Fibroblast of skin of back (primary cell): ENCODE data around the gene DOCK9.

Source experiments
- DNase-seq: peaks from one replicate; pipeline ENCODE4 v3.0.0-alpha.2; 2013

Gene DOCK9

DNA sequence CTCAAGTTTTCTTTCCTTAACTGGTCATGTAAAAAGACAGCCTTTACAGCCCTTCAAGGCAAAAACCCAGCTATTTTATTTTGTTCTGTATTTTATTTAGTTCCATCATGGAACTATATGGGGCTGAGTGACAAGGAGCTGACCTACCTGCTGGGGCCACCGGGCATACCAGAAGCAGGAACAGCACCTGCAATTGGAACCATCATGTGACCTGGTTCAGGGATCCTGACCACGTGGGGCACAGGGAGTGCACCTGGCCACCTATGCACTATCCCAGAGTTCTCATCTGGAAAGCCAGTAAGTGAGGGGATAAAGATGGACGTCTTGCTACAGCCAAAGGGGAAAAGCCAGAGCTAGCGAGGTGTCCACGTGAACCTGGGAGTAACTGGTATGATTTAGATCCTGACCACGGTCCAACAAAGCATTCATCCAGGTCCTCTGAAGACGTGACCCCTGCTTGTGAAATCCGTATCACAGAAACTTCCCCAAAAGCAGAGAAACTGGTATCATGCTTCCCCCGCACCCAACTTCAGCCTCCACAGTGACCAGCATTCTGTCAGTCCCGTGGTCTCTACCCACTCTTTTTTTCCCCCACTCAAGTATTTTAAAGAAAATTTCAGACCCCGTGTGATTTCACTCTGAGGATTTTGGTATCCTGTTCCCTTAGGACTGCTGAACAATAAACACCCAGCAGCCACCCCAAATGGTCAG, 184.9 kb downstream of the DOCK9 start:
- DNase-seq, result no peak

DNA sequence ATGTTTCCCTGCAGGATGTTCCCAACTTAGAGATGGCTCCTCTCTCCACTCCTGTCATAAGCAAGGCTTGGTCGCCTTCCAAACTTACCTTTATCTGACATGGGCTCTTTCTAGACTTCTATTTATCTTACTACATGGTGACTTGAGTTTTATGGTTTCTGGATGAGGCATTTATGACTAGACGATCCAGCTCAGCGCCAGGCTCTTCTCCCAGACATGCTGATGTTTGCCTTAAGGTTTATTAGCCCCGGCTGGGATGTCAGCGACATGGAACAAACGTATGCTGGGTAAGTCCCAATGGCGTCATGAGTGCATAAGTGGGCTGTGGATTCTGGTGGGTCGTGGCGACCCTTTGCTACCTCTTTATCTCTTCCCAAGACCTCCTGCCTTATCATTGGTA, 185.5 kb downstream of the DOCK9 start:
- DNase-seq, result no peak

DNA sequence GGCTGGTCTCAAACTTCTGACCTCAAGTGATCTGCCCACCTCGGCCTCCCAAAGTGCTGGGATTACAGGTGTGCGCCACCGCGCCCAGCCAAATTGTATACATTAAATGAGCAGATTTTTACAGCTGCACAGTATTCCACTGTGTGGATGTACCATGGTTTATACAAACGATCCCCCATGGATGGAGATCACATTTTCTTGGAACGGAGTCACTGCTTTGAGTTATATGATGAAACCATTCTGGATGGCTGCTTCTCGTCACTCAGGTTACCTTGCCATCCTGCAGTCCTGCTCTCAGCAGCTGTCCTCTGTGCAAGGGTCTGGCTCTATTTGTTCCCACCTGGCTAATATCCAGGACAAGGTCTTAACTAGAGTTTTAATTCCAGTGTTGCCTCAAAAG, 186.3 kb downstream of the DOCK9 start:
- no peak for DNase-seq

DNA sequence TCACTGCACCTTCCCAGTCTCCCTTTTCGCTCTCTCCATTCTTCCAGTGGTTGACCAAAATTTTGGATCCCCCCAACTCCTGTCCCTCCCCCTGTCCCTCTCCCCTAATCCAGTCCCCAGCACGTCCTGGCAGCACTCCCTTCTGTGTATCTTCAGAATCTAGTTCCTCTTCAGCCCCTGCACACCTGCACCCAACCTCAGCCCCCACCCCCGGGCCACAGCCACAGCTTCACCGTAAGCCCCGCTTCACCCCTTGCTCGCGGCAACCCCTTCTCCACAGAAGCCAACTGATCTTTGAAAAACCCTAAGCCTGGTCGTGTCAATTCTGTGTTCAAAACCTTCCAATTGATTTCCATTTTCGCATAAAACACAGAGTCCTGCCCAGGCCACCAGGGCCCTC, 189.9 kb downstream of the DOCK9 start:
- DNase-seq, result no peak

DNA sequence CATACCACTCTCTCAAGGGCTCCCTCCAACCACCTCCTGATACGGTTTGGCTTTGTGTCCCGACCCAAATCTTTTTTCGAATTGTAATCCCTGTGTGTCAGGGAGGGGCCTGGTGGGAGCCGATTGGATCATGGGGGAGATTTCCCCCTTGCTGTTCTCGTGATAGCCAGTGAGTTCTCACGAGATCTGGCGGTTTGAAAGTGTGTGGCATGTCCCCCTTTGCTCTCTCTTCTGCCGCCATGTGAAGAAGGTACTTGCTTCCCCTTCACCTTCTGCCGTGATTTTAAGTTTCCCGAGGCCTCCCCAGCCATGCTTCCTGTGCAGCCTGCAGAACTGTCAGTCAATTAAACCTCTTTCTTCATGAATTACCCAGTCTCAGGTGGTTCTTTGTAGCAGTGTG, 190.7 kb downstream of the DOCK9 start:
- no peak for DNase-seq

DNA sequence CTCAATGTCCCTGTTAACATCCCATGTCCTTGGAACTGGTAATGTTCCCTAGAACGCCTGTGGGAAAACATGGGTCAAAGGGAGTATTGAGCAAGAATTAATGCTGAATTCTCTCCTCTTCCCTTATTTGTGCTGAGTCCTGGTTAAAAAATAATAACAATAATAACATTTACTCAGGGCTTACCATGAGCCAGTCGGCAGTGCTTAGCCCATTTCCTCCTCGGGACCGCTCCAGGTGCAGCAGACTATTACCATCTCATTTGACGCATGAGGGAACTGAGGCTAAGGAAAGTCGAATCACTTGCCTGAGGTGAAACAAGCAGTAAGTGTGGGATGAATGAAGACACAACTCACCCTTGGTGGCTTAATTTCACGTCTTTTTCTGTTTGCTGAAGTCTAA, 191.8 kb downstream of the DOCK9 start:
- no peak for DNase-seq

DNA sequence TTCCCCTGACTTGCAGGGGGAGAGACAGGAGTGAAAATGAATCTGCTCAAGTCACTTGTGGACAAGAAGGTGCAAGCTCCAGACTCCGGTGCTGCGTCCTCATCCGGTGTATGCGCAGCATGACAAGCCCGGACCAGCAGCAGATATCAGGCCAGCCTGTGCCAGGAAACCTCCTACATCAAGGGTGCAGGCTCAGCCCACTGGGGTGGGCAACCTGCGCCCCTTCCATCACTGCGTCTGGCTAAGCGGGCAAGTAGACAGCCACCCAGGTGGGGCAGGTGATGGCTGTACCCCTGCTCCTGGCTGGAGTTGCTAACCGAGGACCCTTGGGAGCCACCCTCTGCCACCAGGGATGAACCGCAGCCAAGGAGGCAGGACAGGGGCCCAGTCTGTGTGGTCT, 192.5 kb downstream of the DOCK9 start:
- DNase-seq, result no peak

DNA sequence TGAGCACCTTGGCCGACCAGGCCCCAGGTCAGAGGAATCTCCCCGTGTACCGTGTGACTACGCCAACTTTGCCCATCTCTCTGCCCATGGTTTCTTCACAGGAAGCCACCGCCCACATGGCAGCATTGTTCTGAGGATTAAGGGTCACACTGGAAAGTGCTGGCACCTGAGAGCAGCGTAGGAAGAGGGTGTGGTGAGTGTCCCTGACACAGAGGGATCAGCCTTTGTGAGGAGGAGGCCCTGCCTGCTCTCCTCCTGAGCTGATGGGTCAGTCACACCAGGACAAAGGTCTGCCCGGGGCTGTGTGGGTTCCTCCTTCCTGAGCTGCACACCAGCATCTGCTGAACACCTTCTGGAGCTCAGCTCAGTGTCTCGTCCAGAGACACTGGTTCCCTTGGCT, 193.2 kb downstream of the DOCK9 start:
- no peak for DNase-seq

DNA sequence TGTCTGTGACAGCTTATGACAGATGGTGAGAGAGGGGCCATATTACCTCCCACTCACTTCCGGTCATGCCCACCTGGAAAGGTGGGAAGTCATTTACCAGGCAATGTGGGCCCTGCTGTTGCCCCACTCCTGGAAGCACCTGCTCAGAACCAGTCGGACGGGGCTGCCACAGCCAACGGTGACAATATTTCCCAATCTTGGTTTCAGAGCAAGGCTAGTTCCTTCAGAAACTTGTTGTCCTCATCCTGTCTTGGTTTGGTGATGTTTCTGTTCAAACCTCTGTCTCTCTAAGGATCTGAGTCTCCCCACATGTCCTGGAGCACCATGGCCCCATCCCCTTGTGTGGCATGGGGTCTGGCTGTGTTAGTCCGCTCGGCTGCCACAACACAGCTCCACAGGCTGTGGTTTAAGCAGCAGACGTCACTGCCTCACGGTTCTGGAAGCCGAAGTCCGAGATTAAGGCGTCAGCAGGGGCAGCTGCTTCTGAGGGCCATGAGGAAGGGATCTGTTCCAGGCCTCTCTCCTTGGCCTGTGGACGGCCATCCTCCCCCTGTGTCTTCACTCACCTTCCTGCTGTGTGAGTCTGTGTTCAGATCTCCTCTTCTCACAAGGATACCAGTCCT, 193.9 kb downstream of the DOCK9 start:
- DNase-seq, result no peak

DNA sequence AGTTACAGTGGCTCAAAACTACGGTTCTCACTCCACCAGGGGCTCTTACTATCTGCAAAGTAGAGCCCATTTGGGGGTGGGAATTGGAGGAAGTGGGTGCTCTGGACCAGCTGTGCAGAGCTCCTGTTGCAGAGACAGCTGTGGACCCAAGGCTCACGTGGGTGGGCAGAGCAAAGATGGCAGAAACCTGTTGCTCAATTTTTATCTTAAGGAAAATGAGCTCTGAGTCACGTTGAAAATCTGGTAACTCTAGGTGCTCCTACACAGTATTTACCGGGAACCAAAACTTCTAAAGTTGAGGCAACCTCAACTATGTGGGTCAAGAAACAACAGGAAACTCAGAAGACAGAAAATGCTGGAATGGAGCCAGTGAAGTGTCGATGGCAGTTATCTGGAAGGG, 195.2 kb downstream of the DOCK9 start:
- no peak for DNase-seq

DNA sequence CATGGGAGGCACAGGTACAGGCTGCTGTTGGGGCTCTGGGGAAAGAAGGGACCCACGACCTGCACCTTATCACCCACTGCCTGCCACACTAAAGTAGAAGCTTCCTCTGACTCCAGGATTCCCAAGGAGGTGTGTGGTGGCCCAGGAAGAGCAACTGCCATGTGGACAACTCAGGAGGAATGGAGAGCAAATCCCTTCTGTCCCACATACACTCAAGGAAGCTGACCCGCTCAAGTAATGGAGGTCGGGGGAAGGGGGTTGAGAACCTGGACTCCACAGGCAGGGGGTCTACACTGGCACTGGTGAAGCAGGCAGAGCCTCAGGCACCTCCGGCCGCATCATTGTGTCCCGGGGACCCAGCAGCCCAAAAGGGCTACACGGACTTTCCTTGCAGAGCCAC, 196.0 kb downstream of the DOCK9 start:
- DNase-seq, result no peak

DNA sequence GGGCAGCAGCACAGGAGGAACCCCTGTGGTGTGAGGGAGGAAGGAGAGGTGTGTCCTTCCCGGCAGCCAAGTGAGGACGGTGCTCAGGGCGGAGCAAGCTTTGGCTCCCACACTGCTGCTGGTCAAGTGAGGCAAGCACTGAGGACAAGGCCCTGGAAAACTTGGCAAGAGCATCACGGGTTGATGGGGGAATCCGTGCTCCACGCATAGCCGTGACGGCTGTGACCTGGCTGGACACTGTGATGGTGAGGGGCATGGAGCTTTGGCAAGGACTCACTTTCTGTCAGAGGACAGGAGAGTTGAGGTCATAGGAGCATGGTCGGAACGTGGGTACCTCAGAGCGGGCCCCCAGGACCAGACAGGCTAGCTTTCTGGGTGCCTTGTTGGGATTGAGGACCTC, 196.4 kb downstream of the DOCK9 start:
- no peak for DNase-seq

DNA sequence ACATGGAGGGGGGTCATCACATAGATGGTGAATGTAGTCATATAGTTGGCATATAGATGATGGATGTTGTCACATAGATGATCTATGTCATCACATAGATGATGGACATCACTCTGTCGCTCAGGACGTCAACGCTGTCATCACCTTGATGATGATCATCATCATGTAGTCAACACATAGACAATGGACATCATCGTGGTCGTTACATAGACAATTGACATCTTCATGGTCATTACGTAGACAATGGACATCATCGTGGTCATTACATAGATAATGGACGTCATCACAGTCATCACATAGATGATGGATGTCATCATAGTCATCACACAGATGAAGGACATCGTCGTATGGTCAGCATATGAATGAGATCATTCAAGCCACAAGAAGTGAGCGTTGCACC, 196.8 kb downstream of the DOCK9 start:
- no peak for DNase-seq

DNA sequence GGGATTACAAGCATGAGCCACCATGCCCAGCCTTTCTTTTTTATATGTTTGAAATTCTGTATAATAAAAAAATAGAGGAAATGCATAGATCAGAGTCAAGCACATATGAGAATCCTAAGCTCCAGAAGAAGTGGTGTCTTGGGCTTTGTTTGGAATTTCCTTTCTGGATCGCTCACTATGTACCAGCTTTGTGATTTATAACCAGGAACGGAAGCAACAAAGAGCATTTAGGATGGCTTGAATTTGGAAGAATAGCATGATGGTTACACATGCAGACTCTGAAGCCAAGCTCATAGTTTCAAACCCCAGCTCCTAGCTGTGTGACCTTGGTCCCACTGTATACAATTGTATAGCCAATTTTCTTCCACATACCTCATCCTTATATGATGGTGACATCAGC, 197.4 kb downstream of the DOCK9 start:
- peak; percentile 22 for DNase-seq

DNA sequence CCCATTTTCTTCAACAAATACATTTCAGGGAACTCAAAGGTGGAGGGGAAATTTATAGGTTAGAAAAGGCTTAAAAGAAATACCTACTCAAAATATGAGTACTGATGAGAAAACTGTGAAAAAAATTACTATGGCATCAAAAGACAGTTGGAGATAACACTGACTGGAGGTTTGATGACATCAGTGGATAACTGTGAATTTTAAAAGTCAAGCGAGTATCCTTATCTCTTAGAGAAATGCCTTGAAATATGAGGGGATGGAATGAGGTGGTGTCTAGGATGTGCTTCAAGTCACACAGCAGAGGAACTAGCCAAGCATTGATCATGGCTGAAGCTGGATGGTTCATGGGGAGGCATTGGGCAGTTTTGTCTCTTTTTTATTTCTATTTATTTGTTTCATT, 198.2 kb downstream of the DOCK9 start:
- DNase-seq, result no peak

DNA sequence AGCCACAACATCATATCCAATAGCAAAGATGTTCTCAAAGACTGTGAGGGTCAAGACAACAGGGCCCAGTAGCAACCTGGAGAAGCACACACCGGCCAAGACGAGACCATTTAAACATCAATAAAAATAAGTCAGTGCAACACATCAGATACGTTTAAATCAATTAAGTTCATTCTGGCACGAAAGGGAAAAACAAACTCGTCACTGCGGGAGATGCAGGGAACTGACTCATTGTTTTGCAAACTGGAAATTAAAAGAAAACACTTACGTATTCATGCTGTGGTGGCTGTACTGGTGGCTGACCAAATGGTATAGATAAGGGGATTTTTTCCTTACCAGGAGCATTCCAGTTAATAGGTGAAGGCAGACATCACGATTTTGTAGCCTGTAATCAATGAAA, 199.1 kb downstream of the DOCK9 start:
- peak; percentile 20 for DNase-seq

DNA sequence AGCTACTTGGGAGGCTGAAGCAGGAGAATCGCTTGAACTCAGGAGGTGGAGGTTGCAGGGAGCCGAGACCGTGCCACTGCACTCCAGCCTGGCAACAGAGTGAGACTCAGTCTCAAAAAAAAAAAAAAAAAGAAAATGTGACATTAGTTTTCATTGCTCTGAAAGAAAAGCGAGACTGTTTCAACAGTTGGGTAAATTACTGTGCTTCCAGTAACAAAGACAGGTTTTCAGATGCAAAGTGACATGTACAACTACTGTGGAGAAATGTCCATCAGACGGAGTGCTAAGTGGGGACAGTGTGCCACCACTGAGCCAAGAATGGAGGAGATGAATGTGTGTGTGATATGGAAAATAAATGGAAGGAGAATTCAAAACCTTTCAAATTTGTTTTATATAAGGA, 201.2 kb downstream of the DOCK9 start:
- DNase-seq, result no peak

DNA sequence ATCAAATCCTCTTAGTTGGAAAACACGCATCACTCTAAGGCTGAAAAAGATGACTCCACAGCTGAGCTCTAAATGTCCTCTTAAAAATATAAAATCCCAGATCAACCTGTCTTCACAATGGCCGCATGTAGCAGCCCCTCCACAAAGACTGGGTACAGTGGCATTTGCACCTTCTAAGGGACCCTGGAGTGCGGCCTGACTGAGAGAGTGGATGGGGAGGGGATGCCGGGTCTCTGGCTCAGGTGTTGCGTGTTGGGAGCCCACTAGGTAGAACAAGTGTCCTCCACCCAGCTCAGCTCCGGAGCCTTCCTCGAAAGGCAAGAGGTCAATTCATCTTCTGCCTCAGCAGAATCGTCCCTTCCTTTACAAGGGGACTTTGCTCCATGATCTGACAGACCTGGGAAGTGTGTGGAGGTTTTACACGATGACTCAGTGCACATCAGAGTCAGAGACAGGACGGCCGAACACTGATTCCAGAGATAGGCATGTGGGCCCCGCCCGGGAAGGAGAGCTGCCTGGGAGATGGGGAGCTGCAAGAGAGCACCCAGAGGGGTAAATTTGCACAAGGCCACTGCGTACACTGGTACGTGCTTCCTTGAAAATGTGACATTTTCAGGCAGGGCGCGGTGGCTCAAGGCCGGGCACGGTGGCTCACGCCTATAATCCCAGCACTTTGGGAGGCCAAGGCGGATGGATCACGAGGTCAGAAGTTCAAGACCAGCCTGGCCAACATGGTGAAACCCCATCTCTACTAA, 201.8 kb downstream of the DOCK9 start:
- DNase-seq, result peak; percentile 84

DNA sequence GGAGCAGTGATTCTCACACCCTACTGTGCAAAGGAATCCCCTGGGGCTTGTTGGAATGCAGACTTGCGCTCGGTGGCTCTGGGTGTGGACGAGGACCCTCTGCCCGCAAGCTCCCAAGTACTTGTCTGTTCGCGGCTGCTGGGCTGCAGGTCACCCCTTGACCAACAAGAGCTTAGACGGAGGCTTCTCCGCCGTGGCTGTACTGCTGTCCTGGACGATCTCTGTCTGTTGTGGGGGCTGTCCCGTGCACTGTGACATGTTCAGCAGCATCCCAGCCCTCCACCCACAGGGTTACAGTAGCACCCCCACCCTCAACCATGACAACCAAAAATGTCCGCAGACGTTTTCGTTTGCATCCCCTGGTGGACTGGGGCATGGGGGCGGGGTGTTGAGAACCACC, 202.5 kb downstream of the DOCK9 start:
- DNase-seq, result no peak

DNA sequence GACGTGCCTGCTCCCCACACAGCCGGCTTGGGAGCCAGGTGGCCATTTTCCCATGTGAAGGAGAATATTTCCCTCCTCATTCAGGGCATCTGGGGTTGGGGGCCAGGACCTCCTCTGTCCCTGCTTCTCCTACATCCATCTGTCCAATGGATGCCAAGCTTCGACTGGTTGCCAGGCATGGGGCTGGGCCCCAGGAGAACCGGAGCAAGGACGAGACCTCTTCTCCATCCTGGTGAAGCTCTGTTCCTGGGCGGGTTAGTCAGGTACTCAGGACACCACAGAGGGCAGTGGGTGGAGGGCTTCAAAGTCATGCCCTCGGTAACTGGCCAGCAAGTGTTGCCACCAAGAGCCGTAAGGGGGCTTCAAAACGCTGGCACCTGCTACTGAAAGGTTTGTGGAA, 203.1 kb downstream of the DOCK9 start:
- DNase-seq, result no peak

DNA sequence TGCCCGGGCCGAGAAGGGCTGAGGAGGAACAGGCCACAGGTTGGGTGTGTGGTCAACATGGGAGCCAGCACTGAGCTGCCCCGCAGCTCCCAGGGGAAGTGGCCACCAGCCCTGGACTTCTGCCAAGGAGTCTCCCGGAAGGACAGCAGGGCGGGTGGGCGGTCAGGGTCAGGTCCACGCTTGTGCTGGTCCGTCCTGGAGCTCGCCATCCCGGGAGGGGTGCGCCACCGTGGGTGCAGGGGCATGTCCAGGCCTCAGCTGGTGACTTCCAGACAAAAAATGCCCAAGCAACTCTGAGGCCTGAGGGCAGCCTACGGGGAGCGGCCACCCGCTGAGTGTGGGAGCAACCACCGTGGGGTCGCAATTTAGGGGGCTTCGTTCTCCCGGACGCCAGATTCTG, 203.9 kb downstream of the DOCK9 start:
- DNase-seq, result no peak

DNA sequence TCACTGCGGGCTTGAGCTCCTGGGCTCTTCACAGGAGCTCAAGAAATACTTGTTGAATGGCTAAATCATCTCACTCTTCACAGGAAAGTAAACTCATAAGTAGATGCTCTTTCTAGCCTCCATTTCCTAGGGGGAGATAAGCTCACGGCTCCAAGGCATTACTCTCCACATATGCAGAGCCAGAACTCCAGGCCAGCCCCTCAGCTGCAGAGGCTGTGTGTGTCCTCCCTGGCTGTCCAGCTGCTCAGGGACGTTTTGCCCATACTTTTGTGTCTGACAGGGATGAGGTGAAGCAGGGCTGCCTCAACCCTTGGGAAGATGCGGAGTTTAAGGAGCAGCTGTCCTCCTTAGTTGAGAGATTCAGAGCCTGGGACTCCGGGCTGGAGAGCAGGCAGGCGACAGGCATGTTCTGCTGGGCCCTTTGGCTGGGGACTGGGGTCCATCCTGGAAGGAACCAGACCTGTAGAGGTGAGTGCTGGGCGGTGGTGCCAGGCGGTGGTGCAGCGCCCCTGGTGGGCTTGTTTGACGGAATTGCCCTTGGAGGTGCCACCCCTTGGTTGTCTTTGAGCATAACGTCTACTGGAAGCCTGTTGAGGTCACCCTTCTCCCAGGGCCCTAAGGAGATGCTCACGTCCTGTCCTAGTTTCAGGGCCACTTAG, 204.9 kb downstream of the DOCK9 start:
- no peak for DNase-seq

DNA sequence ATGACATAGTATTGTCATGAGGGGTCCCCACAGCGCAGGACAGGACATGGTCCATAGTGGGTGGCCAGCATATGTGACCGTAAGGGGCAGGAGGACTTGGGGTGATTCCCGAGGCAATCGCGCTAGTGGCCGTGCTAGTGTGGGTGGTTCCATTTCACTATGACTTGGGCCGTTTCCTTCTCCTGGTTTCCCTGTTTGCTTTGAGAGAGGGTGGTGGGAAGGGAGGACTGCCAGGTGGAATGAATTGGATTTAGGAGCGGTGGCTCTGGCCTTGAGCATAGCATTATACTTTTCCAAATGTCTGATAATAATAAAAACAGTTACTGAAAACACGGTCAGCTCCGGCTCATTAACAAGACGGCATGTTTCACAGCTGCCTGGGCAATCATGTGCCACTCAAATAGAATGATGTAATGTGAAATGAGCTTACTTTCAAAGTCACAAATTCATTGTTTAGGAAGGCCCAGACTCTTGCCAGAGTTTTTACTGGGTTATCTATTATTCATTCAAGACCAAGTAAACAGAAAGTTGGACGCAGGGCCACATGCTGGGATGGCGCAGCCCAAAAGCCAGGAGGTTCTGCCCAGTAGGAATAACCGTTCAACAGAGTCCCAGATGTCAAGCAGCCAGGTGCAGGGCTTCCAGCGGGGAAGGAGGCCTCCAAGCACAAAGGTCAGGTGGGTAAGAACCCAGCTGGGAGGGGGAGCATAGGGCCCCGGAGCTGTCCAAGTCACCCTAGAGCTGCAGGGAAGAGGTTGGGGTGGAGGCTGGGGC, 205.8 kb downstream of the DOCK9 start:
- DNase-seq, result no peak
